GM21526 (cell line): ENCODE results near the gene ATP9B.

Experiments used
- ATAC-seq: cut with Tn5 transposase; IDR thresholded peaks from one replicate; pipeline ENCODE4 v1.9.1; 2021; ENCODE audit warnings: moderate library complexity; ENCODE audit not compliant: unreplicated experiment, low FRiP score

Gene ATP9B, protein sequence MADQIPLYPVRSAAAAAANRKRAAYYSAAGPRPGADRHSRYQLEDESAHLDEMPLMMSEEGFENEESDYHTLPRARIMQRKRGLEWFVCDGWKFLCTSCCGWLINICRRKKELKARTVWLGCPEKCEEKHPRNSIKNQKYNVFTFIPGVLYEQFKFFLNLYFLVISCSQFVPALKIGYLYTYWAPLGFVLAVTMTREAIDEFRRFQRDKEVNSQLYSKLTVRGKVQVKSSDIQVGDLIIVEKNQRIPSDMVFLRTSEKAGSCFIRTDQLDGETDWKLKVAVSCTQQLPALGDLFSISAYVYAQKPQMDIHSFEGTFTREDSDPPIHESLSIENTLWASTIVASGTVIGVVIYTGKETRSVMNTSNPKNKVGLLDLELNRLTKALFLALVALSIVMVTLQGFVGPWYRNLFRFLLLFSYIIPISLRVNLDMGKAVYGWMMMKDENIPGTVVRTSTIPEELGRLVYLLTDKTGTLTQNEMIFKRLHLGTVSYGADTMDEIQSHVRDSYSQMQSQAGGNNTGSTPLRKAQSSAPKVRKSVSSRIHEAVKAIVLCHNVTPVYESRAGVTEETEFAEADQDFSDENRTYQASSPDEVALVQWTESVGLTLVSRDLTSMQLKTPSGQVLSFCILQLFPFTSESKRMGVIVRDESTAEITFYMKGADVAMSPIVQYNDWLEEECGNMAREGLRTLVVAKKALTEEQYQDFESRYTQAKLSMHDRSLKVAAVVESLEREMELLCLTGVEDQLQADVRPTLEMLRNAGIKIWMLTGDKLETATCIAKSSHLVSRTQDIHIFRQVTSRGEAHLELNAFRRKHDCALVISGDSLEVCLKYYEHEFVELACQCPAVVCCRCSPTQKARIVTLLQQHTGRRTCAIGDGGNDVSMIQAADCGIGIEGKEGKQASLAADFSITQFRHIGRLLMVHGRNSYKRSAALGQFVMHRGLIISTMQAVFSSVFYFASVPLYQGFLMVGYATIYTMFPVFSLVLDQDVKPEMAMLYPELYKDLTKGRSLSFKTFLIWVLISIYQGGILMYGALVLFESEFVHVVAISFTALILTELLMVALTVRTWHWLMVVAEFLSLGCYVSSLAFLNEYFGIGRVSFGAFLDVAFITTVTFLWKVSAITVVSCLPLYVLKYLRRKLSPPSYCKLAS

DNA sequence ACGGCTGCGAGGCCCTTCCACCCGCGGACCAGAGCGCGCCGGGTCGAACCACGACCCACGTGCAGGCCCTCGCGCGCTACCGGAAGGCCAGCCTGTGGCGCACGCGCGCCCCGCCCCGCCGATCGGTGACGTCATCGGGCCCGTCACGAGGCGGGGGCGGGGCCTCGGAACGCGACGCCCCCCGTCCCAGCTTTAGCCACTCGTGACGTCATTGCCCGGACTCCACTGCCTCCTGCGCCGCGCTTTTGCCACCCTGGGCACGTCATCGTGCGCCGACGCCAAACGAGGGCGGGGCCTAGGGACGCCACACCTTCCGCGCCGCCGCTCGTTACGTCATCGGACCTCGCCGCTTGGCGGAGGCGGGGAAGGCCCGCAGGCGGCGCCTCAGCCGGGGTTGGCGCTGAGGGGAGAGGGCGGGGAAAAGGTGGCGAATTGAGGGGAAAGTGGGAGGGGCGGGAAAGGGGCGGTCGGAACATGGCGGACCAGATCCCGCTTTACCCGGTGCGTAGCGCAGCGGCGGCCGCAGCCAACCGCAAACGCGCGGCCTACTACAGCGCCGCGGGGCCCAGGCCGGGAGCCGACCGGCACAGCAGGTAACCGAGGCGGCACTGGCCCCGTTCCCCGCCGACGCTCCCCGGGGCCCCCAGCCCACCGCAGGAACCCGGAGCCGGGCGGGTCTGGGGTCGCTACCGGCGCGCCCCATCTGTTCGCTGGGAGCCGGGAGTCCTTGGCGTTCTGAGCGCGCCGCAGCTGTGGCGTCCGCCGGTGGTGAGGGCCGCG lies at the start of gene ATP9B:
TSS of gene ATP9B (plus strand) at position 458 of the 780 bp plus-strand sequence. CDS start at position 475, 17 bp downstream.
- ATAC-seq, result peak; percentile 80

DNA sequence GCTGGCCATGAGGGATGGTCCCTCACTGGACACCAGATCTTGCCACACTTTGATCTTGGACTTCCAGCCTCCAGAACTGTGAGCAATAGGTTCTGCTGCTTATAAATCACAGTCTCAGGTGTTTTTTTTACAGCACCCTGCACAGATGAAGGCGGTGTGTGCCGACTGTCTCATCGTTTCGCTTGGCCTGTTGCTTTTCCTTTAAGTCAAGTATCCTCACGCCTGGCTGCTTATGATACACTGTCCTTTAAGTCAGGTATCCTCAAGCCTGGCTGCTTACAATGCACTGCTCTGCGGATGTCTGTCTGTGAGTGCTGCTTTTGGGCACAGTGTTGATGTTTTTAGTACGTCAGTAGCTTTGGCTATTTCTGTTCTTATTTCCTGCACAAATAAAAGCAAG lies 49.3 kb upstream of the ATP9B start:
- no peak for ATAC-seq

DNA sequence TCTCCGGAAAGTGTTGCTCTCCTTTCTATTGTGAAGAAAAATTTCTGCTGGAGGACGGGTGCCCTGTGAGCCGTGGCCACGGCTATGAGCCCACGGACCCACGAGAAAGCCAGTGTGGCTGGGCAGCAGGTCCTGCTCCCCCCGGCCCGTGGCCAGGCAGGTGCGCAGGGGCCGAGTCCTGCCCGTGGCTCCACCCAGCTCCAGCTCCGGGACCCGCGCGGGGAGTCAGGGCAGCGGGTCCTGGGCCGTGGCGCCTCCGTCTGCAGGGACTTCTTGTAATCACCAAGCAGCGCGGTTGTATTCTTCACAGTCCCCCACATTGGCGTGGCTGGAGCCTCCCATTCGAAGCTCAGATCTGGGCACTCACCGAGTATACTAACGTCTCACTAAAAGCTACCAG lies 46.6 kb upstream of the ATP9B start:
- ATAC-seq, result no peak

DNA sequence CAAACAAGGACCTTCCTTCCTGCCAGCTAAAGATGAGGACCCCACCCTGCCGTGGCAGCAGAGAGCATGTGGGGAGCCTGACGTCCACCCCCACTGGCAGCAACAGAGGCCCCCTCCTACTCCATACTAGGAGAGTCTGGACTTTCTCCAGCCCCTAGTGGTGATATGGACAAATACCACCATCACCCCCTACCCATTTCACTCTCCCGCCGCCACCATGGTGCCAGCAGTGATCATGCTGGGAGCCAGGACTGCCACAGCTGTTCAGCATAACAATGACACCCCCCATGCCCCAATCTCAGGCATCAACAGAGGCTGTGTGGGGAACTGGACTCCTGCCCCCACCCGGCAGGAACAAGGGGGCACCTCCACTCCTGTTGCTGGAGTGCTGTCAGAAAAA lies 42.7 kb upstream of the ATP9B start:
- ATAC-seq, result no peak

DNA sequence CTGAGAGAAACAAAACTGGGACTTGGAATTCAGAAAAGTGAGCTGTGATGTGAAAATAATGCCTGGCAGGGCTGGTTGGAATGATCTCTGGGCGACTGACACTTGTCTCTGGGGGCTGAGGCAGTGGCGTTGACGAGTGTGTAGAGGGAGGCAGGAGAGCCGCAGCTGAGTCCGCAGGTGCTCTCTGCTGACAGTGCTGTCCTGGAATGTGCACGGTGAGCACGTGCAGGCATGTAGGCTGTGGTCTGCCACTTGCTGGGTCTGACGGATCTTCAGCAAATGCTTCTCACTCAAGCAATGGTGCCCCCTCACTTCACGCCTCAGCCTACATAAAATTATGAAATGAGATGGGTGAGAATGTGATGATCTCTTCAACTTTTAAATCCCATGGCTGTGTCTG lies 38.5 kb upstream of the ATP9B start:
- no peak for ATAC-seq

DNA sequence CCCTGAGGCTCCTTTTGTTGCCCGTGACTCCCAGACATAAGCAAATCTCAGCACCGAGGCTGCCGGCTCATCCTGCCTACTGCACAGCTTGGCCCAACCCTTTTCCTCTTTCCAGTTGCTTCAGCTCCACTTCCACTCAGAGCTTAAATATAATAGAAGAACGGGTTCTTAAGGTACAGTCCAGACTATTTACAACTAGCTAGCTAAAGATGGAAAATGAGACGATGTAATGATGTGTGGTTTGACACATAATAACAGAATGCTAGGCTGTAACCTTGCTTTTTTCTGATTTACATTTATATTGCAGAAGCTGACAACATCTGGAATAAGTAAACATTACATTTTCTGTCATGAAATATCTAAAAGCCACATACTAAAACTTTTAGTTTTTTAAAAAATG lies 26.9 kb upstream of the ATP9B start:
- no peak for ATAC-seq

DNA sequence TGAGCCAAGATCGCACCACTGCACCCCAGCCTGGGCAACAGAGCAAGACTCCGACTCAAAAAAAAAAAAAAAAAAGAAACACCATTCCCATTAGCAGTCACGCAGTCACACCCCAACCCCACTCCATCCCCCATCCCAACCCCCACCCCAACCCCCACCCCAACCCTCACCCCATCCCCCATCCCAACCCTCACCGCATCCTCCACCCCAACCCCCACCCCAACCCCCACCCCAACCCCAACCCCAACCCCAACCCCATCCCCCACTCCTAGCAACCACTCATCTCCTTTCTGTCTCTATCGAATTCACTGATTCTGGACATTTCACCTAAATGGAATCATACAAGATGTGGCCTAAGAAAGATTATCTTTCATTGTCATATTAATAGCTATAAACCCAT lies 25.9 kb upstream of the ATP9B start:
- ATAC-seq, result no peak

DNA sequence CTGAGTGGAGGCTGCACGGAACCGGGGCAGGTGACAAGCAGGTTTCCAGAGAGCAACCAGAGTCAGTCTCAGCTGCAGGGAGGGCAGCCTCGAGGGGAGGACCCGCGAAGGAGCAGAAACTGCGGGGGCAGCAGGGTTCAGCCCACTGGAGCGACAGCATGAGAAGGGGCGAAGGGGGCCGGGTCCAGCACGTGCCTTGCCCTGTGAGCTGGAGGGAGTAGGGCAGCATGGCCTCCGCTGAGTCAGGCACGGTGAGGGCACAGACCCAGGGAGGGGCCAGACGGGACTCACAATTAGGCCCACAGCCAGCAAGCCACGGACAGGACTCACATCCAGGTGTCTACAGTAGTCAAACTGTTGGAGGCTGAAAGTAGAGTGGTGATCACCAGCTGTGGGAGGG lies 22.7 kb upstream of the ATP9B start:
- no peak for ATAC-seq

DNA sequence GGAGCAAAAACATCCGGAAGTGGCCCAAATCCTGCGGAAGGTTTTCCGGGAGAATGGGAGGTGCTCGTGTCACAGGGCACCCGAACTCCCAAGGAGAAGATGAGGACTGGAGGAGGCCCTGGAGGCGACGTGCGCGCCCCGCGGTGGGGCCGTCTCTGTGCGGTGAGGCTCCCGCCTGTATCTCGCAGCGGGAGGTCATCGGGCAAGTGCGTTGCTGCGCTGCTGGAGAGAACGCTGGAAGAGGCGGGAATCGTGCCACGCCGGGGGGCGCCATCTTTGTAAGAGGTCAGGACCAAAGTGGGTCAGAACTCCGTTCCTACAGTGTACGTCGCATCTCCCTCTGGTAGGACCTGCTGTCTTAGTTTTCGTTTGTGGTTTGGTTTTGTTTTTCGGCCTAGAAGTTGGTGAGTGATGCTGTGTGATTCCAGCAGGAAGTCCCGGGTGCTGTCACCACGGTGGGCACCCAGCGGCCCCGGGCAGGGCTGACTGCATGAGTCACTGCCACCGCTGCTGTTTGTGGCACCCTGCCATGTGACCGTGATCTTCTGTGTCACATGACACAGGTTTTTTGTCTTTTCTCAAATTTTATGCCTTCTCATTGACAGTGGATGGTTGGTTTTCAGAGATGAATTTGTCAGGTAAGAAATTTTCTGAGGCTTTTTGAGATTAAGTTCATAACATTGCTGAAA lies 21.5 kb upstream of the ATP9B start:
- no peak for ATAC-seq

DNA sequence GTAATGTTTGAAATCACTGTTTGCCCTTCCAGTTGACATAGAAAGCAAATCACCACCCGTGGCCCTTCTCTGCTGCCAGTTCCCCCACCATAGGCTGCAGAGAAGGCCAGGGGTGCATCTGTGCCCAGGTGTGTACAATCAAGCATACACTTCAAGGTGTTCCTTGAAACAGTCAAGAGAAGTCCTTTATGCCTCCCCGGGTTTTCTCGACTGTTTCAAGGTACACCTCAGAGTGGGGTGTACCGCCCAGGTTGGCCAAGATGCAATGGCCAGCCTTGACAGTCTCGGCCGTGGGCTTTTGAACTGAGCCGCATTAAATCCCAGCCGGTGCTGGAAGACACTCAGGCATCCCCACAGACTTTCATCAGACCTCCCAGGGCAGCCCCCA lies 21.0 kb upstream of the ATP9B start:
- no peak for ATAC-seq

DNA sequence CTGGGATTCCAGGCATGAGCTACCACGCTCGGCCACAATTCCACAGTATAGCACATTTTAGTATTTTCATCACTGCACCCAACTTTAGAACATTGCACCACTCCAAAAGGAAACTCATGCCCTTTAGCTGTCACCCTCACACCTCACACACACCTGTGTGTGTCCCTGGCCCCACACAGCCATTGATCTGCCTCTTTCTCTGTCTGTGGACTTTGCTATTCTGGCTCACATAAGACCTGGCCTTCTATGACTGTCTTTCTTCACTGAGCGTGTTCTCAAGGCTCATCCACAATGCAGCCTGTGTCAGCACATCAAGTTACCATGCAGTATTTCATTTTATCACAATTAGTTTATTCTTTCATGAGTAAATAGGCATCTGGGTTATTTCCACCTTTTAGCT lies 19.7 kb upstream of the ATP9B start:
- ATAC-seq, result no peak

DNA sequence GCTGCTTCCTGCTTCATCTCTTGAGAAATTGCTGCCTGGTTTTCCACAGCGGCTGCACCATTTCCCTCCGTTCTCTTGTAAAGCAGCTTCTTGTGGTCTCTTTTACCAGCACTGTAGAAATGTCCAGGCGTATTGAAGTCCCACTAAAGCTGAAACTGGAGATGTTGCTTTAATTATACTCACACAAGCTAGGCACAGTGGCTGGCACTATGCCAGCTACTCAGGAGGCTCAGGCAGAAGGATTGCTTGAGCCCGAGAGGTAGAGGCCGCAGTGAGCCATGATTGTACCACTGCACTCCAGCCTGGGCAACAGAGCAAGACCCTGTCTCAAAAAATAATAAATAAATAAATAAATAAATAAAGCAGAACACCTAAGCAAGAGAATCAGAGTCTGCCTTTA lies 19.2 kb upstream of the ATP9B start:
- no peak for ATAC-seq

DNA sequence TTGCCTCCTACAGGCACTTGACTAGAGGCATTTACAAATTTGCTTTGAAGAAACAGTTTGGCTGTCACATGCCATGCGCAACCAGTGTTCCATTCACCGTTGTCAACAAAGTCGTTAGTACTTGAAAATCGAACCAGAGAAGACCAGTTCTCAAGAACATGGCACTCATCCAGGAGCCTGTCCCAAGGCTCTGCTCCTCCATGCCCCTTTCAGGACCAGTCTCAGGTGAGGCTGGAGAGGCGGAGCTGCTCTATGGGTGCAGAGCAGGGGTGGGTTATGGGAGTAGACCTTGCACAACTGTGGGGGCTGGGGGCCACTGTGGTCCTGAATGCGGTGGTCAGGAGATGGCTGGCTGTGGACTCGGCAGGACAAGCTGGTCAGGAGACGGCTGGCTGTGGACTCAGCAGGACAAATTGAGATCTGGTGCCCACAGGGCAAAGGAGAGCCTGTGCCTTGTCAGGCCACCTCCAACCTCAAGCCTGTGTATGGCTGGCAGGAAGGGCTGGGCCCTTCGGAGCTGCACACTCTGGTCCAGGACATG lies 12.3 kb upstream of the ATP9B start:
- ATAC-seq, result no peak

DNA sequence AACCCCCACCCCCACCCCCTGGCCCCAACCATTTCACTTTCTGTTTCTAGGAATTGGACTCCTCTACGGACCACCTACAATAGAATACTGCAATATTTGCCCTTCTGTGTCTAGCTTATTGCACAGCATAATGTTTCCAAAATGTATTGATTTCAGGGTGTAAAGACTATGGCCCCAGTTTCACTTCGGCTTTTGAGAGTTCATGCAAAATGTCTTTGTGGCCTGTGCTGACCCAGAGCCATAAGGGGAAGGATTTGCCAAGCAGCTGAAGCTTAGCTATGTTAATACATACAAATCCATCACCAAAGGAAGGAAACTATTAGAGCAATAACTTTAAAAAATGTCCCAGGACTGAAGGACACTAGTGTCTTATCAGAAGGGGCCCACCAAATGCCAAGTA lies 11.2 kb upstream of the ATP9B start:
- peak; percentile 78 for ATAC-seq

DNA sequence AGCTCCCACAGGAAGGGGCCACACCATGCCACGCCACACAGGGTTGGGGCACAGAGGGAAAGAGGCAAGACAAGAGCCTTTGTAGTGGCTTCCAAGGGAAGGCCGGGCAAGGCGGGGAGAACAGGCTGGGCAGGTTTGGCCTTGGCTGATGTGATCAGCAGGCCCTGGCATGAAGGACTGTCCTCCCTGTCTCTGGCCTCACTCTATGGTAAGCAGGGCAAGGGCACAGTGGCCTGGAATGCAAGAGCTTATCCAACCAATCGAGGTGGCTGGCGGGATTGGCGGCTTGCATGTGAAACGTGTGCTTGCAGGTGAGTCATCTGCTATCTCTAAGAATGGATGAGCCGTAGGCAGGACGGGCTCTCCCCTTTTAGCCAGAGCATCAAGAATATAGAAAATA lies 6.4 kb upstream of the ATP9B start:
- no peak for ATAC-seq

DNA sequence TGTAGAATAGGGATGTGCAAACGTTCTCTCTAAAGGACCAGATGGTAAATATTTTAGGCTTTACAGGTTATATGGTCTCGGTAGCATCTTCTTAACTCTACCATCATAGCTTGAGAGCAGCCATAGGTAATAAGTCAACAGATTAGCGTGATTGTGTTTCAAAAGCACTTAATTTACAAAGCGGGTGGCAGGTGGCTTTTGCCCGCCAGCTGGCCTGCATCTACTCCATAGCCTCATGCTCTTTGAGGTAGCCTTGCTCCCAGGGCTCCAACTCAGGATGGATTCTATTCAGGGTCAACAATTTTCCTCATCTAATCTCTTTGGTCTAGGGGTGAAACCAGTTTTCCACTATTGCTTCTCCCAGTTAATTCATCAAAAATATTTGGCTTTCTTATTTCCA lies 5.0 kb upstream of the ATP9B start:
- no peak for ATAC-seq

DNA sequence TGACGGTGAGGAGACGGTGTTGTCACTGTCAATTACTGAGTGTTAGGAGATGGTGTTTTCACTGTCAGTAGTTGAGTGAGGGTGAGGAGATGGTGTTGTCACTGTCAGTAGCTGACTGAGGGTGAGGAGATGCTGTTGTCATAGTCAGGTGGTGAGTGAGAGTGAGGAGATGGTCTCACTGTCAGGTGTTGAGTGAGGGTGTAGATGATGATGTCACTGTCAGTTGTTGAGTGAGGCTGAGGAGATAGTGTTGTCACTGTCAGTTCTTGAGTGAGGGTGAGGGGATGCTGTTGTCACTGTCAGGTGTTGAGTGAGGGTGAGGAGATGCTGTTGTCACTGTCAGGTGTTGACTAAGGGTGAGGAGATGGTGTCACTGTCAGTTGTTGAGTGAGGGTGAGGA lies 3.4 kb upstream of the ATP9B start:
- no peak for ATAC-seq

DNA sequence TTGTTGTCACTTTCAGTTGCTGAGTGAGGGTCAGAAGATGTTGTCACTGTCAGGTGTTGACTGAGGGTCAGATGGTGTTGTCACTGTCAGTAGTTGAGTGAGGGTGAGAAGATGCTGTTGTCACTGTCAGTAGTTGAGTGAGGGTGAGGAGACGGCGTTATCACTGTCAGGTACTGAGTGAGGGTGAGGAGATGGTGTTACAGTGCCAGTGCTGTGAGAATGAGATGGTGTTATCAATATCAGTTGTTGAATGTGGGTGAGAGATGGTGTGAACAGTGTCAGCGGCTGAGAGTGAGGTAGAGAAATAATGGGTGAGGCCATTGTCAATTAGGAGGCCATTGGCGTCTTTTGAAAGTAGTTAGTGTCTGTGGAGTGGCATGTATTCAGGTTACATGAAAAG lies 1.6 kb upstream of the ATP9B start:
- ATAC-seq, result no peak

DNA sequence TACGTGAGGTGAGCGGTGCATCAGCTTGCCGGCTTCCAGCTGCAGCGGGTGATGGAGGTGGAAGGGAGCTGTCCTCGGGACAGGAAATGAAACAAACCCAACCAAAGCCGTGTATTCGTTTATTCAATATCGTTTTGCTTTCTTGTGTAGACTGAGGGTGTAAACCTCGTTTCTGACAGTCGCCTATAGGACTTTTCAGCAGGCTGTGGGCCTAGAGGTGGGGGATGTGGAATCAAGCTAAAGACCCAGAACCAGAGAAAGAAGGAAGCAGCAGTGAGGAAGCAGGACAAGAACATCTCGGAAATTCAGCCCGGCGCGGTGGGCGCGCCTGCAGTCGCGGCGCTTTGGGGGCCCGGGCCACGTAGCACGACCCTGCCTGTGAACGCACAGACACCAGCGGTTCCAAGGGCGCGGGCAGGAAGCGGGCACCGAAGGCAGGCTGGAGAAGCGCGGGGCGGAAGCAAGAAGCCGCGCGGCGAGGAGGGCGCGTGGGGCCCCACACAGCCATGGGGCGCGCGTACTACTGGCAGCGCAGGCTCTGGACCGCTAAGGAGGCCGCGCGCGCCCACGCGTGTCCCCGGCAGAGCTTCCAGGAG lies 755 bp upstream of the ATP9B start:
- peak; percentile 33 for ATAC-seq
